Heart left ventricle (tissue), 13 donors: ENCODE results near the gene SBK3.

Experiments
- CTCF ChIP-seq, 12 donors: fragments of 200-600 bp; sonication (generic) in 4 of 12; IDR thresholded peaks; one replicate each; pipeline versions ENCODE4 v1.5.0 to v1.8.0; 2018 to 2022; ENCODE audit warnings: antibody characterized with exemption in 12 of 12, mild to moderate bottlenecking in 5 of 12
- POLR2A ChIP-seq, 2 donors: fragments of 450-650 bp; IDR thresholded peaks; one replicate each; pipeline ENCODE4 v1.6.1; 2017; ENCODE audit warnings: antibody characterized with exemption in 2 of 2, mild to moderate bottlenecking in 2 of 2, moderate library complexity in 2 of 2
- donor health status: ischemic (EF 13 %, LVEDD 7.1; RV severe dilation, severe dysfunction).
- donor health status: DM: no; HTN: yes; CAD: no.
- donor health status: DM: no; HTN: no; CAD: no.
- donor health status: ischemic (EF 25% LVEDD 6.9; RV normal size, moderate dysfunction).
- donor health status: ischemic (EF 25% LVEDD 5.7; RV mildly dilated, moderate dysfunction).
- donor health status: ischemic (EF 35%, LVEDD 5.7; RV mildly dilated, moderate dysfunction).
- donor health status: nonischemic (EF 11% LVEDD 7.7; RV severe dilation, severe dysfunction).
- donor health status: DM: yes; HTN: yes; CAD: no.
- donor health status: PGD.
- donor health status: ischemic (EF 29% LVEDD 5.4; RV normal size, mild dysfunction).
- donor health status: nonischemic (EF 23%, LVEDD 6.1; RV moderate dilation, normal function).

- TF ChIP-seq POLR2A (IDR thresholded peaks at IDR 0.05) (no peak), CTCF (IDR thresholded peaks at IDR 0.05) (no peak)
These were observed 4.3 kb downstream of the SBK3 start for GRCh38 chr19:55541091-55541490.
